ENCODE measurements around the gene BORCS6.

The BORCS6 gene

DNA sequence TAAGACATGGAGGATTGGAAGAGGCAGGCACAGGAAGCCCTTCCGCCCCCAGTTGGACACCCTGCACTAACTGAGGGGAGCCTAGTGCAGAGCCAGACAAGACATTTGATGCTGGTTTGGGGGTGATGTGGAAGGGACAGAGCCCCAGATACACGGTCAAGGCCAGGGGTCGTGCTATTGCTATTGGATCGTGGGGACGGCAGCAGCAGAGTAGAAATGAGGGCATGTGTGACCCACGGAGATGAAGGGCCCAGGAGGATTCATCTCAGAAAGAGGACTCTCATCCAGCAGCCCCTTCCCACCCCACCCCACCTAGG lies 25.2 kb downstream of the BORCS6 start:
- 80% methylated on average over 6 of the region's 6 CpGs for WGBS
- H3K27ac ChIP-seq (ENCODE audit: low read depth, low read length), result no peak overlapping the region
- peaks cover 14% of the 10 kb centered on the region for H3K36me3 ChIP-seq (ENCODE audit: insufficient read depth, low read length)
- H3K27me3 ChIP-seq (ENCODE audit: insufficient read depth, low read length), result no peaks in the 10 kb centered on the region
- H3K4me1 ChIP-seq (ENCODE audit: insufficient read depth, low read length), result peaks cover 17% of the 10 kb centered on the region
- no peak overlapping the region for H3K4me3 ChIP-seq (ENCODE audit: low read length)
- H3K9me3 ChIP-seq (ENCODE audit: insufficient read depth, low read depth, low read length), result no peaks in the 10 kb centered on the region
- no peak overlapping the region for H3K9ac ChIP-seq (ENCODE audit: low read depth, low read length)

DNA sequence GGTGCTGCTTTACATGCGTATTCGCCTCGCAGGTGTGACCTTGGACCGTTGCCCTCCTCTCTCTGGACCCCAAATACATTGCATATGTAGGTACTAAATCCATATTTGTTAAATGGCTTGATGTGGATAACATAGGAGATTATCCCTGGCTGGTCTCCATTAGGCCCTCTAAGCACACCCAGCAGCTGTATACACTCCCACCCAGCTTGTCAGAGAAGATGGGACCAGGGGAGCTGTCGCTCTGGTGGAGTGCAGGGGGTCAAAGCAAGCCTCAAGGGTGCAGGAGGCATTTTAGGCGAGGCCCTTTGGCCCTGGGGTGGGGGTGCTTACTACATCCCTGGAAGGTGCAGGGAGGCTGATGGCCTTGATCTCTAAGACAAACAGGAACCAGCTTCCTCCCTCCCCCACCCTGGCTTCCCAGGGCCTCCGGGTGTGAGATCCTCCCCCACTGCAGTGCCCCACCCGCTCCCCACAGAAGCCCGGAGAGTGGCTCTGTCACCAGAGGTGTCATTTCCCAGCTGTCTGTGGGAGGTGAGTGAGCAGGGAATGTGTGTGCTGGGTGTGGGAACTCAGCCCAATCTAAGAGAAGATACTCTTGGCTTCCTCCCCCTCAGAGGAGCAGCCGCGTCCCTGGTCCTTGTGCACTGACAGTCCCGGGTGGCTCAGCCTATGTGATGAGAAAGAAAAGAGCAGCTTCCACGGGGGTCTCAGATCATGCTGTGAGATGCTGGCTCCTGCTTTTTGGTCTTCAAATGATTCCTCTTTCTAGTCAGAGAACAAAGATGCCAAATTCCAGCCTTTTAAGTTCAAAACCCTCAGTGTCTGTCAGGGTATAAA lies 25.8 kb downstream of the BORCS6 start:
- Histone ChIP-seq H3K27me3 (ENCODE audit: insufficient read depth, low read length) (no peaks in the 10 kb centered on the region), H3K4me1 (ENCODE audit: insufficient read depth, low read length) (peaks cover 17% of the 10 kb centered on the region), H3K9me3 (ENCODE audit: insufficient read depth, low read depth, low read length) (no peaks in the 10 kb centered on the region), H3K9ac (ENCODE audit: low read depth, low read length) (peak overlapping the region; percentile 81), H3K4me3 (ENCODE audit: low read length) (peak overlapping the region; percentile 54), H3K27ac (ENCODE audit: low read depth, low read length) (peak overlapping the region; percentile 91), H3K36me3 (ENCODE audit: insufficient read depth, low read length) (peaks cover 19% of the 10 kb centered on the region)
- WGBS, result 19% methylated on average over 13 of the region's 13 CpGs

DNA sequence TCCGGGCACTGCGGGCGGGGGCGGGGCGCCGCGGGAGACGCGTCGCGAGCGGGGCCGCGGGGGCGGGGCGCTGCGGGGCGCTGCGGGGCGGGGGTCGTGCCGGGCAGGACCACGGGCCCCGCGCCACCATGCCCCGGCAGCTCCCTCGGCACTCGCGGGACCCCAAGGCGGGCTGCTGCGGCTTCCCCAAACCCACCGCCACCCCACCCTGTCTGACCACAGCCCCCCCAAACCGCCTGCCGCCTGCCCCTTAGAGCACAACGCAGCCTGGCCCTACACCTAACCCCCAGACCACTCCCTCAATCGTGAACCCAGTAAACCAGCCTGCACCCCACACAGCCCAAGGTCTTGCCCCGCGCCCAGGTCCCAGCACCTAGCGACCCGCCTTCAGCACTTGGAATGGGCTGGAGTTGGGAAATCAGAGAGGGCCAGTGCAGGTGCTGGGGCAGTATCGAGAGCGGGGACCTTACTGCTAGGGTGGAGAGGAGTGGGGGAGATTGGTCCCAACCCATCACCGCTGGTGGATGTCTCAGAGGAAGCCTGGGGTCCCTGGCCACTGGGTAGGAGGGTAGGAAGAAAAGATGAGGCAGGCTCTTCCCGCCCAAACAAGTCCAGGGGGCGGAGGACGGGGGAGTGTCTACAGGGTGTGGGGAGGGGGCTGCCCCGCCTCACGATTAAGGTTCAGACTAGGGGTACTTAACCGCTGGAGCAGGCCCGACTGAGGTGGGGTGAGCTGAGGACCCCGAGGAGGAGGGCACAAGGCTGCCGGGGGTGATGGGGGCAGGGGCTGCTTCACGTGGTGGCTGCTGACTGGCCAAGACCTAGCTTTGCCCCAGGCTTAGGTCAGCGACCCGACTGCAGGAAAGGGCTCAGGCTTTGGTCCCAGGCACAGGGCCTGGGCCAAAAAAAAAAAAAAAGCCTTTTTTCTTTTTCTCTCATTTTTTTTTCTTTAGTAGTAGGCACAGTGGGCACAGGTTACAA lies 26.7 kb downstream of the BORCS6 start:
- Histone ChIP-seq H3K27me3 (ENCODE audit: insufficient read depth, low read length) (no peaks in the 10 kb centered on the region), H3K9me3 (ENCODE audit: insufficient read depth, low read depth, low read length) (no peaks in the 10 kb centered on the region)
- 1% methylated on average over 55 of the region's 55 CpGs for WGBS

DNA sequence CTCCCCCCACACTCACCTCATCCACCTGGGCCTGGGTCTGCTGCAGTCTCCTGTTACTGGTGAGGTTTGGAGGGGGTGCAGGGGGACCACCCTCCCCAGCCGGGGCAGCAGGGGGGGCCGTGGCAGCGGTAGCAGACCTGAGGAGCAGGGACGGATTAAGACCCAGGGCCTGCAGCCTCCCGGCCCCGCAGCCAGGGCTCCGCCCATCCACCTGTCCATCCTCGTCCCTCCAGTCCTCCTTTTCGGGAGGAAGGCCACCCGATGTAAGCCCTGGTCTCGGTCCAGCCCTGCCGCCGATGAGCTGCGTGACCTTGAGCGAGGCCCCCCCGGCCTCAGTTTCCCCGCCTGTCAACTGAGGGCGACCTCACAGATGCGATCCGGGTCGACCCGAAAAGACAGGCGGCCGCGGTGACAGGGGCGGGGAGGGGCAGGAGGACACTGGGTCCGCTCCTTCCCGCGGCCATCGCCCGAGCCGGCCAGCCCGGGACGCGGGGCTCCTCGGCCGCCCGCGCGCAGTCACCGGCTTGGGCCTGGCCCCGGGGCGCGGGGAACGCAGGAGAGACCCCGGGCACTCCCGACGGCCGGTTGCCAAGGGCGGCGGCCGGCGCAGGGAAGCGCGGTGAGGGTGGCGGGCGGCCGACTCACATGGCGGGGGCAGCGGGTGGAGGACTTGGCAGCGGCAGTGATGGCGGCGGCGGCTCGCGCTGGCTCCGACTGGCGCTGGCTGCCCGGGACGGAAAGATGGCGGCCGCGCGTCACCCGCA lies 27.6 kb downstream of the BORCS6 start, which contains the start of gene VAMP2:
VAMP2 (minus strand) TSS at position 716 of the 764 bp plus-strand sequence; CDS start at position 647, 69 bp downstream.
- peaks cover 17% of the 10 kb centered on the region for H3K4me1 ChIP-seq (ENCODE audit: insufficient read depth, low read length)
- H3K27me3 ChIP-seq (ENCODE audit: insufficient read depth, low read length), result no peaks in the 10 kb centered on the region
- peak within 1 kb of the TSS; percentile 91 for H3K27ac ChIP-seq (ENCODE audit: low read depth, low read length)
- no peaks in the 10 kb centered on the region for H3K9me3 ChIP-seq (ENCODE audit: insufficient read depth, low read depth, low read length)
- under 1% methylated on average over 75 of the region's 75 CpGs for WGBS
- H3K4me3 ChIP-seq (ENCODE audit: low read length), result peak within 1 kb of the TSS; percentile 93
- peak within 1 kb of the TSS; percentile 83 for H3K9ac ChIP-seq (ENCODE audit: low read depth, low read length)
- peaks cover 19% of the 10 kb centered on the region for H3K36me3 ChIP-seq (ENCODE audit: insufficient read depth, low read length)

More for the DNA sequence above, 26.7 kb downstream of the BORCS6 start:
- H3K4me1 ChIP-seq (ENCODE audit: insufficient read depth, low read length), result peaks cover 17% of the 10 kb centered on the region
- H3K36me3 ChIP-seq (ENCODE audit: insufficient read depth, low read length), result peaks cover 19% of the 10 kb centered on the region
- peak overlapping the region; percentile 81 for H3K9ac ChIP-seq (ENCODE audit: low read depth, low read length)
- H3K27ac ChIP-seq (ENCODE audit: low read depth, low read length), result peak overlapping the region; percentile 91
- peak overlapping the region; percentile 93 for H3K4me3 ChIP-seq (ENCODE audit: low read length)

DNA sequence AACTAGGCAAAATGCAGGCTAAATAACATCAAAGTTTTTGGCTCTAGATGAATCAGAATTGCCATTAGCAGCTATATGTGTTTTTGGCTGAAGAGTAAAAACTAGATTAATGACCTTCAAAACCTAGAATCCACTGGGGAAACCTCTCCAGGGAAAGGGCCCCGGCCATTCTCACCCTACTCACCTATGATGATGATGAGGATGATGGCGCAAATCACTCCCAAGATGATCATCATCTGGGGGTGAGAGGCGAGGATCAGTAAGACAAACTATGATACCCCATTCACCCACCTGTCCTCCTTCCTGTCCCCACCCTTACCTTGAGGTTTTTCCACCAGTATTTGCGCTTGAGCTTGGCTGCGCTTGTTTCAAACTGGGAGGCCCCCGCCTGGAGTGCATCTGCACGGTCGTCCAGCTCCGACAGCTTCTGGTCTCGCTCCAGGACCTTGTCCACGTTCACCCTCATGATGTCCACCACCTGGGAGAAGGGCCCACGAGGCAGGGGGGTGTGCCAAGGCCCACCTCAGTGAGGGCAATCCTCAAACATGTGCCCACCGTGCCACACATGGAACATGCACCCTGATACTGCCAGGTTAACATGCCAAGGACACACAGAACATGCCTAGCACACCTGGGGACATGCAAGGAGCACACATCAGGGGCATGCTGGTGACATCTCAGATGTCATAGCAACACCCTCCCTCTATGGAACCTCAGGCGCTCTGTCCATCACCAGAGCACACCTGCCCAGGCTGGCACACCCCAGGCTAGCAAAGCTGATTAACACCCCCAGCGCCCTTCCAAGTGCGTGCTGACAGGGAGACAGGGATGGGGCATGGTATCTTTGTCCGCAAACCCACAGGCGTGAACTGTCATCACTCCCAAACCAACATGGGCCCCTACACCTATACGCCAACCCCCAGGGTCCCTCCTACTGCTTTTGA lies 28.4 kb downstream of the BORCS6 start:
- H3K9me3 ChIP-seq (ENCODE audit: insufficient read depth, low read depth, low read length), result no peaks in the 10 kb centered on the region
- H3K9ac ChIP-seq (ENCODE audit: low read depth, low read length), result peak overlapping the region; percentile 83
- H3K27ac ChIP-seq (ENCODE audit: low read depth, low read length), result no peak overlapping the region
- peak overlapping the region; percentile 93 for H3K4me3 ChIP-seq (ENCODE audit: low read length)
- 87% methylated on average over 18 of the region's 19 CpGs for WGBS
- H3K4me1 ChIP-seq (ENCODE audit: insufficient read depth, low read length), result peaks cover 17% of the 10 kb centered on the region
- peaks cover 19% of the 10 kb centered on the region for H3K36me3 ChIP-seq (ENCODE audit: insufficient read depth, low read length)
- H3K27me3 ChIP-seq (ENCODE audit: insufficient read depth, low read length), result no peaks in the 10 kb centered on the region

DNA sequence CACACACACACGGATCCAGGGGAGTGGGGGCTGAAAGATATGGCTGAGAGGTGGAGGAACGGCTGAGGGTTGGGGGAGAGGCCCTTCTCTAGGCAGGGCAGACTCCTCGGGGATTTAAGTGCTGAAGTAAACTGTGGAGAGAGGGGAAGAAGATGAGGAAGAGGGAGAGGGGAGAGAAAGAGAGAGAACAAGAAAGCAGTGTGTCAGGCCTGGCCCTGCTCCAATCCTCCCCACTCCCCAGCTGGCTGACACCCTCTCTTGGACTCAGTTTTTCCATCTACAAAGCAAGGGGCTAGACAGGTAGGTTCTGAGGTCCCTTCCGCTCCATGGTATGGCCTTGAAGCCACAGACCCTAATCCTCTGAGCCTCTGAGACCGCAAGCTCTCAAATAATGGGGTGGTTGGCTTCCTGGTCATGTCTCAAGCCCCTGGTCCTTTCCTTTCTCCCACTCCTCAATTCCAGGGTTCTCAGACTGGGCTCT lies 29.2 kb downstream of the BORCS6 start:
- WGBS, result 84% methylated on average over 5 of the region's 5 CpGs
- Histone ChIP-seq H3K27ac (ENCODE audit: low read depth, low read length) (no peak overlapping the region), H3K36me3 (ENCODE audit: insufficient read depth, low read length) (peaks cover 19% of the 10 kb centered on the region), H3K9ac (ENCODE audit: low read depth, low read length) (no peak overlapping the region), H3K27me3 (ENCODE audit: insufficient read depth, low read length) (no peaks in the 10 kb centered on the region), H3K4me1 (ENCODE audit: insufficient read depth, low read length) (peaks cover 18% of the 10 kb centered on the region), H3K4me3 (ENCODE audit: low read length) (no peak overlapping the region), H3K9me3 (ENCODE audit: insufficient read depth, low read depth, low read length) (no peaks in the 10 kb centered on the region)

DNA sequence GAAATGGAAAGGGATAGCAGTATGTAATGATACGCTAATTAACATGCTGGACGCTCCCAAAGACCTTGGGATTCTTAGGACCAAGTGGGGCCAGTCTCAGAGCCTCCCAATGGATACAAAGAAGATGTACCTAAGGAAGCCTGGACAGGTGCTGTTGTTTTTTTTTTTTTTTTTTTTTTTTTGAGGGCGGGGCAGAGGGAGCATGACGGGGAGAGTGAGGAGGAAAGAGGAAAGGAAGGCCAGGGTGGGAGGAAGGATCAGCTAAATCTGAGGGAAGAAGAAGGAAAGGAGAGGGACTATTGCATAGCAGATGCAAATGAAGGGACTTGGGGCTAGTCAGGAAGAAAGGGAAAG lies 29.8 kb downstream of the BORCS6 start:
- no peaks in the 10 kb centered on the region for H3K9me3 ChIP-seq (ENCODE audit: insufficient read depth, low read depth, low read length)
- H3K36me3 ChIP-seq (ENCODE audit: insufficient read depth, low read length), result peaks cover 19% of the 10 kb centered on the region
- peaks cover 24% of the 10 kb centered on the region for H3K4me1 ChIP-seq (ENCODE audit: insufficient read depth, low read length)
- no peak overlapping the region for H3K9ac ChIP-seq (ENCODE audit: low read depth, low read length)
- 77% methylated on average over 4 of the region's 4 CpGs for WGBS
- no peak overlapping the region for H3K27ac ChIP-seq (ENCODE audit: low read depth, low read length)
- no peak overlapping the region for H3K4me3 ChIP-seq (ENCODE audit: low read length)
- H3K27me3 ChIP-seq (ENCODE audit: insufficient read depth, low read length), result no peaks in the 10 kb centered on the region

DNA sequence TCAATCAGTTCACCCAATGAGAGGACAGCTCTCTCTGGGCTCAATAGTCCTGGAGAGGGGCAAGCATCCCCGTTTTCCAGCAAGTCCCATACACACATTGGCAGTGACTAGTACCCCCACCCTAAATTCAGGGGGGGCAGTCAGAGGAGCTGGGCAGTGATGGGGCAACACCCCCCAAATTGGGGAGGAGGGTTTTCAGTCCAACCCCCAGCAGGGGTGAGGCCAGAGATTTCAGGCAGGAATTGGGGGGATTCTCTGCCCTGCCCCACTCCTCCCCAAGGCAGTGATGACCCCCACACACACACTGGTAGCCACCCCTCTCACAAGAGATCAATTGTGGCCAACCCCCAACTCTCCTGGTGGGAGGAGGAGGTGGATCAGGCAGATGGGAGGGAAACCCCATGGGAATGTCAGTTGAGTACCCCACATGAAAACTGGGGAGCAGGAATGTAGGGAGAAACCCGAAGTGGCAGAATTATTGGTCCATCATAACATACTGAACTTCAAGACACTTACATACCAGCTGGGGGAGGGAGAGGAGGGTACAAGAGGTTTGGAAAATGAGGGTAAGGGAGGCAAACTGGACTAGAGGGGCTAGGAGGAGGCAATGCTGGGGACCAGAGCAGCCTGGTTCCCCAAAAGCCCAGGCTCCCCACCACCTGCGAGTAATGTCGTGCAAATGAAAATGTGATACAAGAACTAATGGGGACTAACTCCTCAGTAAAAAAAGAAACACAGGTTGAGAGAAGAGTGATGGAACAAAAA lies 30.3 kb downstream of the BORCS6 start:
- WGBS, result 81% methylated on average over 3 of the region's 4 CpGs
- H3K27ac ChIP-seq (ENCODE audit: low read depth, low read length), result no peak overlapping the region
- no peak overlapping the region for H3K9ac ChIP-seq (ENCODE audit: low read depth, low read length)

DNA sequence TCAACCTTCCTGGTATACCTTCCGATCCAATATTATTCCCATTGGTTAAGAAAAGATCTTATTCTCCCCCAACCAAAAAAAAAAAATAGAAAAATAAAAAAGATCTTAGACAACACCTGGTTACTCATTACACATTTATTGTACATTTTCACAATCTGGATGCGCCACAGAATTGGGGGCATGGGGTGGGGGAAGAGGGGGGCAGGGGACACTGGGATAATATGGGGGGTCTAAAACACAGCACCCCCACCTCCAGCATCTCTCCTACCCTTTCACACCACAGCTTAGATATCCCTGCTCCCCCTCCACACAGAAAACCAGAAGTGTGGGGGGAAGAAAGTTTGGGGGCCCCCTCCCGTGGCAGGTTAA lies 31.0 kb downstream of the BORCS6 start:
- 75% methylated on average over 2 of the region's 3 CpGs for WGBS
- Histone ChIP-seq H3K36me3 (ENCODE audit: insufficient read depth, low read length) (peaks cover 19% of the 10 kb centered on the region), H3K27ac (ENCODE audit: low read depth, low read length) (no peak overlapping the region), H3K4me1 (ENCODE audit: insufficient read depth, low read length) (peaks cover 25% of the 10 kb centered on the region), H3K27me3 (ENCODE audit: insufficient read depth, low read length) (no peaks in the 10 kb centered on the region), H3K9ac (ENCODE audit: low read depth, low read length) (no peak overlapping the region), H3K9me3 (ENCODE audit: insufficient read depth, low read depth, low read length) (no peaks in the 10 kb centered on the region), H3K4me3 (ENCODE audit: low read length) (no peak overlapping the region)

More for the DNA sequence above, 30.3 kb downstream of the BORCS6 start:
- Histone ChIP-seq H3K4me3 (ENCODE audit: low read length) (no peak overlapping the region), H3K27me3 (ENCODE audit: insufficient read depth, low read length) (no peaks in the 10 kb centered on the region), H3K36me3 (ENCODE audit: insufficient read depth, low read length) (peaks cover 19% of the 10 kb centered on the region), H3K4me1 (ENCODE audit: insufficient read depth, low read length) (peaks cover 27% of the 10 kb centered on the region), H3K9me3 (ENCODE audit: insufficient read depth, low read depth, low read length) (no peaks in the 10 kb centered on the region)
